ENCODE measurements around the gene NCOA1.
"Not testable (repeated sequence)": the region's sequence is repeated elsewhere in the genome, so short reads cannot be mapped to it uniquely, and the experiment has no call there.

NCOA1 gene

DNA sequence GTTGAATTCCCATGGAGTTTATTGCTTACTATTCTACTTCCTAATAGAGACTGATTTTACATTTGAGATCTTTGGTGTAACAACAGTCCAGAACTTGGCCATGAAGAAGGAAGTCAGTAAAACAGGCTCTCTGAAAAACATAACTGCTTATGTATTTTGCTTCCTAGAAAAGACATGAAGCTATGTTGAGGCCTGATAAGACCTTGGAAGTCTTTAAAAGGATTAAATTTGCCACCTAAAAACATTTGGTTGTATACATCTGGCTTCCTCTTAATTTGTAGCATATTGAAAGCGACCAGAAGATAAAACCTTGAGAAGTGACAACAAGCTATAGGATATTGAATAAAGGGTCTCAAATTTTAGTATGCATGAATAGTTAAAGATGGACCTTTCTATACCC is 265.7 kb downstream of the NCOA1 start:
- FAIRE-seq: no peak

DNA sequence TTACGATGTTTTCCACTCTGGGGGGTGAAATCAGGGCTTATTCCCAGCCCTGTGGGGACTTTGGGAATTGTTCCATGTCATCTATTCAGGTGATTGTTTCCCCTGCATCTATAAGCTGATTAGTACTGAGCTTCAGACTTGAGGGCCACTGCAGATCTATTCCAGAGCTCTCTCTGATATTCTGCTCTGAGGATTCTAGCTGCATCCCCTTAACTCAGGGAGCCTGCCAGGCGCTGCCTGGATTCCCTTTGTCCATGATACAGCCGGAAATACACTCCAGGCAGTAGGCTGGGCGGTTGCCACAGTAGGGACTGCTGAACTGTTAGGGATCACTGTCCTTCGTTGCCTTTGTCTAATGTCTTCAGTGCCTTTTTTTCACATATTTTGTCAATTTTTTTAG is 270.8 kb downstream of the NCOA1 start:
- no peak for FAIRE-seq

DNA sequence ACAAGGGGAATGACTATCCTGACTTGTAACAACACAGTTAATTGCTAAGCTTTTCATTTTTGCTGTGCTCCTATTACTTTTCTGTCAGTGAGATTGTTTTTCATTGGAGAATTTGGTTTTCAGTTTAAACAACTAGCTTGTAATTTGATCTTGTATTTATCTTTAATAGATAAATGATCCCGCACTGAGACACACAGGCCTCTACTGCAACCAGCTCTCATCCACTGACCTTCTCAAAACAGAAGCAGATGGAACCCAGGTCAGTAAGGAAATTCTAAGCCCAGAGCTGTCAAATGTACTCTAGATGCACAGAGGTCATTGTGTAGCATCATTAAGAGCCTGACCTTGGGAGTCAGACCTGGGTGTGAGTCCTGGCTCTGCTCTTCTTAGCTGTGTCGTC is 271.5 kb downstream of the NCOA1 start:
- FAIRE-seq: no peak

DNA sequence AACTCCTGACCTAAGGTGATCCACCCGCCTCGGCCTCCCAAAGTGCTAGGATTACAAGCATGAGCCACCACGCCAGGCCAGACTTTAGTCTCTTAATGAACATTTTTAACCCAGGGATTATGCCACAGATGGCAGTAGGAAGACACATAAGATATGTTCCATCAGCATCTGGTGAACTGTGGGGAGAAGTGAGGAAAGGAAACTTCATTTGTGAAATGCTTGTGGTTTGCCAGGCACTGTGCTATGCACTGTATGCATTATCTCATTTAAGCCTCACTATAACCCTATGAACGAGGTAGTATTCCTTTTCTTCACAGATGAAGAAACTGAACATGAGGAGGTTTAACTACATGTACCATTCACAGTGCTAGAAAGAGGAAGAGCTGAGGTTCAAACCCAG is 272.8 kb downstream of the NCOA1 start:
- FAIRE-seq: no peak

DNA sequence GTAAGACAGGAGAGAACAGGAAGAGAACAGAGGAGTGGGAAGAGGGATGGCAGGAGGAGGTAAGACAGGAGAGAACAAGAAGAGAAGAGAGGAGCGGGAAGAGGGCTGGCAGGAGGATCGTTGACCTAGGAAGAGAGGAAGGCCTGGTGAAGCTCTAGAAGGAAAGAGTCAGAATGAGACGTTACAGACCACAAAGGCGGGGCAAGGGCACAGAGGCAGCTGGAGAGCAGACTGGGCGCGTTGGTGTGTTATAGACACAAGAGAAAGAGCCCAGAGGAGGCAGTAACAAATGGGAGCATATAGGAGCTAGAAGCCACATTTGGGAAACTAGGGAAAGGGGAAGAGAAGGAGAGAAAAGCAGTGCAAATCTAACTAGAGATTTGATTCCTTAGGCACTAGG is 275.6 kb downstream of the NCOA1 start:
- no peak for FAIRE-seq

DNA sequence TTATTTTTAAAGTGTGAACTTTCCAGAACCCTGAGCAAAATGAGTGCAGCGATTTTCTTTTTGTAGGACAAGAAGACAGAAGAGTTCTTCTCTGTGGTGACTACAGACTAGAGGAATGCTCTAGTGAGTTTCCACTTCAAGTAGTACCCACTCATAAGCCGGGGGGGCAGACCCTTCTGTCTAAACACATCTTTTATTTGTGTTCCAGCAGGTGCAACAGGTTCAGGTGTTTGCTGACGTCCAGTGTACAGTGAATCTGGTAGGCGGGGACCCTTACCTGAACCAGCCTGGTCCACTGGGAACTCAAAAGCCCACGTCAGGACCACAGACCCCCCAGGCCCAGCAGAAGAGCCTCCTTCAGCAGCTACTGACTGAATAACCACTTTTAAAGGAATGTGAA is 277.0 kb downstream of the NCOA1 start:
- no peak for FAIRE-seq

DNA sequence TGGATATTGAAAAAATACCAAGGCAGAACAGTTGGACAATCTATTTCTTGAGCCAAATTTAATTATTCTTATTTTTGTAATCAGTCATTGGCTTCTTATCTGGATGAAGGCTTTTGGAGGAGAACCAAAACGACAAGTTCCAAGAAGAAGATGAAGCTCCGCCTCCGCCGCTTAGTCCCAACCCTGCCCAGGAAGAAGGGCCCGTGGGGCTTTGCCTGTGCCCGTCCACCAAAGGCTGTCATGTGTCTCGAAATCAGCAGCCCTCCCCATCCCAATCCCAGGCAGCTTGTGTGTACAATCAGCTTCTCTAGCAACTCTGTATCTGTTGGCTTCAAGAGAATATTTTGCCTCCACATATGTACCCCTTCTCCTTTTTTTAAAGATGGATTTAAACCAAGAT is 277.5 kb downstream of the NCOA1 start:
- no peak for FAIRE-seq

DNA sequence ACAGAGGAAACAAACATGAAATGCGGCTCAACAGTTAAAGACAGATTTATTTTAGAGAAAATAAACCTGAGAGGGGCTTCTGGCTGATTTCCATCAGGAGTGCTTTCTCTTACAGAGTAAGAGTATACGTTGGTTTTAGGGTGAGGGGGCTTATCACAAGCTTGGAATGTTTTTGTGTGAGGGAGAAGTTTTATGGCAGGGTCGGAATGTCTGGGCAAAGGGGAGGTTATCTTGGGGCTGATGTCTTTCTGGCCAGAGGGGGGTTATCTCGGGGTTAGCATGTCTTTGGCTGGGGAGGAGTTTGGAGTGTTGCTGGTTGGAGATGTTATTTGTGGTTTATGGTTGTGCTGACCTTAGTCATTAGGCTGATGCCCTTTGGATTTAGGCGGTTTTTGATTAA is 280.0 kb downstream of the NCOA1 start:
- FAIRE-seq: no peak

DNA sequence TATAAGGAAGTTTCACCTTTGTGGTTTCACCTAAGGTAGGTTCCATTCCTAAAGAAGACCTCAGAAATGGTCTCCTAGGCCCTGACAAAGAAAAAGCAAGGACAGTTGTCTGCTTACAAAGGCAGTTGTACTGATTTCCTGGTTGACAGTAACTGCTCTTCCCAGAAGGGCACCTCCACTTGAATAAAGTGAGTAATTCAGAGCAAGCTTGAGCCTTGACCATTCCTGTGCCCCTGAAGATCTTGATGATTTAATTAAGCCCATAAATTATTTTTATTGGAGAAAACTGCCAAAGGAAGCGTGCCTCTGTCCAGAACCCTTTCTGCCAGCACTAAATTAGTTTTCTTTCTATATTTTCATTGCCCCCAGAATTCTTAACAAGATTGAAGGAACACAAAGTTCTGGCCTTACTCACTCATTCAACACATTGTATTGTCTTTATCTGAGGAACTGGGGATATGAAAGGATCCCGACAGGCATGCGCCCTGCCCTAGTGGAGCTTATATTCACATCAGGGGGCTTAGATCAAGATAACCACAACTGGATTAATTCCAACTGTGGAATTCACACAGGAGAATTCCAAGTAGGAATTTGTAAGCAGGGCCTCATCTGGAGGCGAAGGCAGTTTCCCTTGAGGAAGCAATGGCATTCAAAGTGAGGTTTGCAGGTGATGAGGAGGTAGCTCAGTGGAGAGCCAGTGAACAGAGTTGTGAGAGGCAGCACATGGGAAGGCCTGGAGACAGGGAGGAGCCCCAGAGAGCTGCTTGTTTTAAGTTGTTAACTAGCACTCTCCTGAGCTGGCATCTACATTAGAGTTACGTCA is 280.9 kb downstream of the NCOA1 start:
- FAIRE-seq: no peak

DNA sequence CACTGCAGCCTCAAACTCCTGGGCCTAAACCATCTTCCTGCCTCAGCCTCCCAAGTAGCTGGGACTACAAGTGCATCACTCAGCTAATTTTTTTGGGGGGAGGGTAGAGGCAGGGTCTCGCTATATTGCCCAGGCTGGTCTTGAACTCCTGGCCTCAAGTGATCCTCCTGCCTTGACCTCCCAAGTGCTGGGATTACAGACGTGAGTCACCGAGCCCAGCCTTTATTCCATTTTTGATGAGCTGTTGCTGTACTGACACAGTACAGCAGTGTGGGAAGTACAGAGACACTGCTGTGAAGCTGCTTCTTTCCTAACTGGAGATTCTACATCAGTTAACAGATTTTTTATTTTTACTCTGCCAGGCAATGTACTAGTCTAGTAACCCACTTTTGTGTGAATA is 283.3 kb downstream of the NCOA1 start:
- no peak for FAIRE-seq

DNA sequence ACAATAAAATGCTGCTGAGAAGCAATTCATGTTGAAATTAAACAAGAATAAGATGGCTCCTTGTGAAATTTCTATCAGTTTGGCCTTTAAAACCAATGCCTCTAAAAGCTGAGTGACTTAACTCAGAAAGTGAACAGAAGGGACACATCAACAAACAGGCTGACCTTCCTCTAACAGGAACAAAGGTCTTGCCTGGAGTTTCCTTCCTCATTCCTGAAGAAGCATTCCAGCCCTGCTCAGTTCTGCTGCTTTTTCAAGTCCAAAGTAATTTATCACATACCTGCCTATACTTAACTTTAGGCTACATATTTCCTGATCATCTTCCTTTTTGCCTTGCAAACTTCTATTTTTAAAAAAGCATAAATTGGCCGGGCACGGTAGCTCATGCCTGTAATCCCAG is 288.1 kb downstream of the NCOA1 start:
- no peak for FAIRE-seq

DNA sequence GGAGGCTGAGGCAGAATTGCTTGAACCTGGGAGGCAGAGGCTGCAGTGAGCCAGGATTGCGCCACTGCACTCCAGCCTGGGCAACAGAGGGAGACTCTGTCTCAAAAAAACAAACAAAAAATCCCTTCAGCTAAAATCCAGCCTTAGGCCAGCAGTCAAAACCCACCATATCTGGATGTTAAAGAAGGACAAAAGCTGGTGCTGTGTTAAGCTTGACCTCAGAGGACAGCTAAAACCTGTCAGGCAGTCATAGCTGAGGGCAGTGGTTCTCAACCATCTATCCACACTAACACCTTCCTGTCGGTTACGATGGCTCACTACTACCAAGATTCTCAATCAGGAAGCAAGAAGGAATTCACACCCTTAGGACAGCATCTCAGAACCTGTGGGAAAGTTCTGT is 292.6 kb downstream of the NCOA1 start:
- FAIRE-seq: no peak

DNA sequence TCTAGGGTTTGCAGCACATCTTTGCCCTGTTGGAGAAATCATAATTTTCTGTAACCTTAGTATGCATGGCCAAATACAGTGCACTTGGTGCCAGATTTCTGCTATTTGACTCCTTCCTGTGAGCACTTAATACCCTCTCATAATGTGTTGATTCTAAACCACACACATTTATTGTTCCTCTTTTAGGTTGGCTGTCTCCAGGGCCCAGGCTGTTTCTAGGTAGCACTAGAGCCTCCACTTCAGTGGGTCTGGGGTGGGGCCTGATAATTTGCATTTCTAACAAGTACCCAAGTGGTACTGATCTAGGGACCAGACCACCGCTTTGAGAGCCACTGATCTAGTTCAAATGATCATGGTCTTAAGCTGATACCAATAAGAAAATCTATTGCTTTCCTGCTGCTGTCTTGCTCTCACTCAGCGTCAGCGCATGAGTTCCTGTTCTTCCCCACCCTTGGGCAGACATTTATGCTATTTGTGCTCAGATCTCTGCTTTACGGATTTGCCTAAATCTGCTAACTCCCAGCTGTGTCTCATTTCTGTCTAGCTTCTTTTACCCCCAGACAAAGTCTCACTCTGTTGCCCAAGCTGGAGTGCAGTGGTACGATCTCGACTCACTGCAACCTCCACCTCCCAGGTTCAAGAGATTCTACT is 294.7 kb downstream of the NCOA1 start:
- FAIRE-seq: no peak

DNA sequence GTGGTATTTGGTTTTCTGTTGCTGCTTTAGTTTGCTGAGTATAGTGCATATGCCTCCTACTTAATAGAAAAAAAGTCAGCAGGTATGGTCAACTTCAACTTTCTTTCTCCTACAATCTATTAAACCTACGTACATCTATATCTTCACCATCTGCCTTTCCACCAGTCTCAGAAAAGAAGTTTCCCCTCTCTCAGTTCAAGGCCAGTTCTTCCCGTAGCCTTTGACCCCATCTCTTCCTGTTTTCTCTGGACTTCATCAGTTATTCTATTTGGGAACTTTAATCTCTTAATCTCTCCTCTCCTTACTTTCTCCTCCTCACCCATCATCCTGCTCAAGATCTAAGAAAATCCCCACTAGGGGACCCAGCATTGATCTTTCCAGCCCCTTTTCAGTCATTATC is 296.5 kb downstream of the NCOA1 start:
- no peak for FAIRE-seq

DNA sequence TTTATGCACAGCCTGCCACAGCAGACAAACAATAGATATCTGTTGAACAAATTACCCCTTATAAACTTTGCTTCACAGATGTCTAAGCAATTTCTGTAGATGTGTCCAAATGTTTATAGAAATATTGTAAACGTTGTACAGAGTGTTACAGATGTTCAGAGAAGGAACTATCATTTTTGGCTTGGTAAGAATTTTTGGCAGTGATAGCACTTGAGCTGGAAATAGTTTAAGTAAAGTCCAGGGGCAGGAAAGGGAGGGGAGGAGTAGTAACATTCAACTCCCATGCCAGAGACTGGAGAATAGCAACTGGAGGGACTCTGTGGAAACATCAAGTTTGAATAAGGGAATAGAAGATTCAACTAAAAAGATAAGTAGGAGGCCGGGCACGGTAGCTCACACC is 297.8 kb downstream of the NCOA1 start:
- no peak for FAIRE-seq

DNA sequence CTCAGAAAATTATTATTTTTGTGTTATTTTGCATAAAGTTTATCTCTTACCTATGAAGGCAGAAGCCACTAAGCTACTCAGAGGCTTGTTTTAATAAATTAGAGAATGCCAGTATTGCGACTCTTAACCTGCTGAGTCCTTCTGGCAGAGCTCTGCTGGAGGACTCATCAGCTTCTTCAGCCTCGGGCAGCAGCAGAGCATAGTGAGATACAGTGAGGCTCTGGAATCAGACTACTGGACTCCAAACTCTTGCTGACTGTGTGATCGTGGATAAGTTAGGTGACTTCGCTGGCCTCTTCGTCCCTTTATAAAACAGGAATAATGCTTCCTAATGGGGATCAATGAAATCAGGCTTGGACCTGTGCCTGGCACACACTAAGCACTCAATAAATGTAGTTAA is 300.4 kb downstream of the NCOA1 start:
- no peak for FAIRE-seq

DNA sequence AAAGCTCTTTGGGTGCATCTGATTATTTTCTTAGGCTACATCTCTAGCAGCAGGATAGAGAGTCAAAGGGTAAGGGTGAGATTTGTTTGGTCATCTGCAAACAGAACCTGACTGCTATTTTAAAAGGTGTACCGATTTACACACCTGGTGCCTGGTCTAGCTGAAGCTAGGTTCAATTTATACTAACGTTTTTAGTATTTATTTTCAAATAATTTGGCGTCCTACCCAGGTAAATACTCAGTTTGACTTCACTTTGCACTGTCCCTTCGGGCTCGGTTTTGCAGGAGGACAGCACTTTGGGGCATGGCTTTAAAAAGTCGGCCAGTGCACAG is 301.5 kb downstream of the NCOA1 start:
- no peak for FAIRE-seq

DNA sequence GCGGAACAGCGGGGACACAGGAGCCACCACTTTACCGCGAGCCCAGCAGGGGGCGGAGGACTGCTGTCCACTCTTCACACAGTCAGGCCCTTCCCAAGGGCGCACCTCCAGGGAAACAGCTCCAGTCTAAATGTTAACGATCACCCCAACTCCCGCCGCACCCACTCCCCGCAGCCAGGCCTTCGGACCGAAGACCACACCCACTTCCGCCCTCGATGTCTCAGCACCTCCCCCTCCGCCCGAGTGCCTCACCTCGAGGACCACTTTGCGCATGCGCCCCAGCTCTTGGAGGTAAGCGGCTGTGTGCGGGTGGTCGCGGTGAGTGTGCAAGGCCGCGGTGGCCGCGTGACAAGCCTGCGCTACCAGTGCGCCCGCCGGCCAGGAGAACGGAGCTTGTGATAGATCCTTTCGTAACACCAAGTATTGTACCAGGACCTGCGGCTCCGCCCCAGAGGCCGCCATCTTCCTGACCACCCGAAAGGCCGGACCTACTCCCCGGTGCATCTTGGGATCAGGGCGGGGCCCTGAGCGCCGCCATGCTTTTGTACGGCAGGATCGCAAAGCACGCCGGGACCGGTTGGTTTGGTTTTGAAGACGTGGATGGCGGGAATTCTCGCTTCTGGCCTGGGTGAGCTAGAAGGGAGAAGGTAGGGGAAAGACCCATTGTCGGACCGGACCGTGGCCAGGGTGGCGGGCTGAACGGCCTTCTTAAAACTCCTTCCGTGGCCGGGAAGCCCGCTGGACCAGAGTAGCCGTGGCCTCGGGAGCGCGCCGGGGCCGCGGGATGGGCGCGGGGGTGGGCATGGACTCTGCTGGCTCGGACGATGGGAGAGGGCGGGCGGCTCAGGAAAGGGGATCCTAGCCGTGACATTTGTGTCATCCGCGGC is 302.1 kb downstream of the NCOA1 start, which contains the start of the genes CENPO and PTRHD1:
CENPO (plus strand) TSS at position 552 of the 887 bp plus-strand sequence. CDS start 495 bp downstream, outside the sequence.
PTRHD1 (minus strand) TSS at position 518 of the 887 bp plus-strand sequence; CDS start at position 504, 14 bp downstream.
- FAIRE-seq: peak; percentile 63

DNA sequence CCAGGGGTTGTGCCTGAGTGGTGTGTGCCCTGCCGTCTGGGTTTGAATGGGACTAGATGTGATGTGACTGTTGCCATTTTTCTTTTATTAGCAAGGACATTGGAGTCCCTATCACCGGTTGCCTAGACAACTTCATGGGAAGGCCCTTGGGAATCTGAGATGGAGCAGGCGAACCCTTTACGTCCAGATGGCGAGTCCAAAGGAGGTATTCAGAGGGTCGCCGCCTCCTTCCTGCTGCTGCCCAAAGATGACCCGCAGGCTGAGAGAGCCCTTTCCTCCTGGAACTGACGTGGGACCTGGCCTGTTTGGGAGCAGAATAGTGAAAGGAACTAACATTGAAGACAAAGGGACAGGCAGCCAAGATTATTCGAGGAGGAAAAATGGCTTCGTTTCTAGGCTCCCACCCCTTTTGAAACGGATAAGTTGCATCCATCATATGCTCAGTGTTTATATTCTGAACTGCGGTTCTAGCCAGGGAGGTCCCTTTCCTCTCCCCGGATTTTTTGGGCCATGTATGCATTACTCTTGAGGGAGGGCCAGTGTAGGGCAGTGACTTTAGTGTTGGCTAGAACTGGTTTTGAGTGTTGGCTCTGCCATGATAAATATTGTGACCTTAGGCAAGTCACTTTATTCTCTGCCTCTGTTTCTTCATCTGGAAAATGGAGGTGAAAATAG is 302.8 kb downstream of the NCOA1 start:
- FAIRE-seq: no peak

DNA sequence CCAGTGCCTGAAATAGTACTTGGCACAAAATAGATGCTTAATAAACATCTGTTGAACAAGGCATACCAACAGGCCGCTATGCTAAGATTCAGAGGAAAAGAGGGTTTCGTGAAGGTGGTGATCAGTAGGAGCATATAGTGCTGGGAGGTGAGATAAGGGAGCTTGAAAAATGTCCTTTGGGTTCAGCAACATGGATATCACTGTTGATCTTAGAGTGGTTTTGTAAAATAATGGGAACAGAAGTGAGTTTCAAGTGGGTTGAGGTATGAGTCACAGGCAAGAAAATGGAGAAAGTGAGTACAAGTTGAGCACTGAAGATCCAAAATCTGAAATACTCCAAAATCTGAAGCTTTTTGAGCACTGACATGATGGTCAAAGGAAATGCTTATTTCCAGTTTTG is 306.6 kb downstream of the NCOA1 start:
- FAIRE-seq: no peak

DNA sequence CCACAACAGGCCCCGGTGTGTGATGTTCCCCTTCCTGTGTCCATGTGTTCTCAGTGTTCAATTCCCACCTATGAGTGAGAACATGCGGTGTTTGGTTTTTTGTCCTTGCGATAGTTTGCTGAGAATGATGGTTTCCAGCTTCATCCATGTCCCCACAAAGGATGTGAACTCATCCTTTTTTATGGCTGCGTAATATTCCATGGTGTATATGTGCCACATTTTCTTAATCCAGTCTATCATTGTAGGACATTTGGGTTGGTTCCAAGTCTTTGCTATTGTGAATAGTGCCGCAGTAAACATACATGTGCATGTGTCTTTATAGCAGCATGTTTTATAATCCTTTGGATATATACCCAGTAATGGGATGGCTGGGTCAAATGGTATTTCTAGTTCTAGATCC is 309.4 kb downstream of the NCOA1 start:
- FAIRE-seq: not testable (repeated sequence)

DNA sequence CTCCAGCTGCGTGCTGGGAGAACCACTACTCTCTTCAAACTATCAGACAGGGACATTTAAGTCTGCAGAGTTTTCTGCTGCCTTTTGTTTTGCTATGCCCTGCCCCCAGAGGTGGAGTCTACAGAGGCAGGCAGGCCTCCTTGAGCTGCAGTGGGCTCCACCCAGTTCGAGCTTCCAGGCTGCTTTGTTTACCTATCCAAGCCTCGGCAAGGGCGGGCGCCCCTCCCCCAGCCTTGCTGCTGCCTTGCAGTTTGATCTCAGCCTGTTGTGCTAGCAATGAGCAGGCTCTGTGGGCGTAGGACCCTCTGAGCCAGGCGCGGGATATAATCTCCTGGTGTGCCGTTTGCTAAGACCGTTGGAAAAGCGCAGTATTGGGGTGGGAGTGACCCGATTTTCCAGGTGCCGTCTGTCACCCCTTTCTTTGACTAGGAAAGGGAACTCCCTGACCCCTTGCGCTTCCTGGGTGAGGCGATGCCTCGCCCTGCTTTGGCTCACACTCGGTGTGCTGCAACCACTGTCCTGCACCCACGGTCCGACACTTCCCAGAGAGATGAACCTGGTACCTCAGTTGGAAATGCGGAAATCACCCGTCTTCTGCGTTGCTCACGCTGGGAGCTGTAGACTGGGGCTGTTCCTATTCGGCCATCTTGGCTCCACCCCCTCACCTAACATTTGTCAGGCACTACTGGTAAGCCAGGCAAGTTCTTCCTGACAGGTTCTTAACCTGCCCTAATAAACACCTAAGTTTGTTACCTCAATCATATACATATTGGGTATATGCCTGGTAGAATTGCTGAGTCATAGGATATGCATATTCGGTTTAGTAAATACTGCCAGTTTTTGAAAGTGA is 315.0 kb downstream of the NCOA1 start:
- FAIRE-seq: not testable (repeated sequence)

Measured in G401.6 (cell line).